ENCODE results near the gene ARL8B. TPM values are rescaled to one million over a fixed set of nuclear protein-coding genes. Genes with fewer than 3 reads are reported as not detected.

Gene ARL8B
- total and polyA plus RNA-seq, 4 donors: 53.9 to 172 (median 105) TPM

GRCh38 chr3:5122741-5123706 lies 932 bp downstream of the ARL8B start:
- H3K9me3 ChIP-seq (ENCODE audit: control insufficient read depth, insufficient read depth, low read length): no peaks in the 10 kb centered on the region
- peak in 3 of 6 donors; percentile 38 to 81 (median 65) for DNase-seq (ENCODE audit: low read depth in 4 of 6, low spot score in 6 of 6)
- H3K4me1 ChIP-seq (ENCODE audit: control insufficient read depth, insufficient read depth, low read length): peaks cover 15% of the 10 kb centered on the region
- H3K4me3 ChIP-seq (ENCODE audit: low read depth, low read length): peak overlapping the region; percentile 99
- no peaks in the 10 kb centered on the region for H3K36me3 ChIP-seq (ENCODE audit: control insufficient read depth, insufficient read depth, low read length)
- no peaks in the 10 kb centered on the region for H3K27me3 ChIP-seq (ENCODE audit: control insufficient read depth, insufficient read depth, low read length)
- peak overlapping the region; percentile 75 for H3K27ac ChIP-seq (ENCODE audit: low read depth, low read length)
- WGBS (ENCODE audit: insufficient coverage): 7% methylated on average over 25 of the region's 31 CpGs

GRCh38 chr3:5123937-5124336 lies 1.8 kb downstream of the ARL8B start:
- Histone ChIP-seq H3K9me3 (ENCODE audit: control insufficient read depth, insufficient read depth, low read length) (no peaks in the 10 kb centered on the region), H3K27me3 (ENCODE audit: control insufficient read depth, insufficient read depth, low read length) (no peaks in the 10 kb centered on the region), H3K4me1 (ENCODE audit: control insufficient read depth, insufficient read depth, low read length) (peaks cover 15% of the 10 kb centered on the region), H3K36me3 (ENCODE audit: control insufficient read depth, insufficient read depth, low read length) (no peaks in the 10 kb centered on the region), H3K27ac (ENCODE audit: low read depth, low read length) (no peak overlapping the region), H3K4me3 (ENCODE audit: low read depth, low read length) (no peak overlapping the region)
- no peak for DNase-seq (ENCODE audit: low read depth in 4 of 6, low spot score in 6 of 6)
- WGBS (ENCODE audit: insufficient coverage): 93% methylated on average over 3 of the region's 12 CpGs

DNA sequence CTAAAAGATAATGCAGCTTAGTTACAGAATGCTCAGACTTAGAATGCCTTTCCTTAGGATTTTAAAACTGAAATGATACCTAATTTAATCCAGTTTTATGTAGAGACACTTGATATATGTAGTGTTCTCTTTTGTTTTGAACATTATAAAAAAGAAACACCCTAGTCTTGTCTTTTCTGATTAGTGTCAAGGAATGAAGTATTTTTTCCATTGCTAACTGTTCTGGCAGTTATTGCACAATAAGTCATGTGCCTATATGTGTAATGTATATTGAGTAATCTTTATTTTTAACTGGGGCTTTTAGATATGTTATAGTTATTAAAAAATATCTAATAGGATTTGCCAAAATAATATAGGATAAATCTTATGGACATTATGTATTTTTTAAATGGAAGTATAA lies 4.5 kb downstream of the ARL8B start:
- Histone ChIP-seq H3K36me3 (ENCODE audit: control insufficient read depth, insufficient read depth, low read length) (peaks cover 2% of the 10 kb centered on the region), H3K4me1 (ENCODE audit: control insufficient read depth, insufficient read depth, low read length) (peaks cover 15% of the 10 kb centered on the region), H3K4me3 (ENCODE audit: low read depth, low read length) (no peak overlapping the region), H3K9me3 (ENCODE audit: control insufficient read depth, insufficient read depth, low read length) (no peaks in the 10 kb centered on the region), H3K27ac (ENCODE audit: low read depth, low read length) (no peak overlapping the region), H3K27me3 (ENCODE audit: control insufficient read depth, insufficient read depth, low read length) (no peaks in the 10 kb centered on the region)
- DNase-seq (ENCODE audit: low read depth in 4 of 6, low spot score in 6 of 6): no peak

DNA sequence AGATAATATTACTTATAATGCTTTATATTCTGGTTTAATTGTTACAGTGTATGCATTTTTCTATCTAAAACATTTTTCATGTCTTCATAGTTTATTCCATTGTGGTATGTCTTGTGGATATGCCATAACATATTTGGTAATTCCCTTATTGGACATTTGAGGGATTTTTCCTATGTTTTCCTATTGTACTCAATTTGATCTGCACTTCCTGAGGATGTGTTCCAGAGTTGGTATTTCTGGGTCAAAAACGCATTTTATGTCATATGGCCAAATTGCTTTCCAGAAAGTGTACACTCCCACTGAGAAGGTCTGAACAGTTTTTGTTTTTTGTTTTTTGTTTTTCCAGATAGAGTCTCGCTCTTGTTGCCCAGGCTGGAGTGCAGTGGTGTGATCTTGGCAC lies 6.8 kb downstream of the ARL8B start:
- DNase-seq (ENCODE audit: low read depth in 4 of 6, low spot score in 6 of 6): no peak
- peaks cover 2% of the 10 kb centered on the region for H3K36me3 ChIP-seq (ENCODE audit: control insufficient read depth, insufficient read depth, low read length)
- H3K9me3 ChIP-seq (ENCODE audit: control insufficient read depth, insufficient read depth, low read length): no peaks in the 10 kb centered on the region
- H3K27ac ChIP-seq (ENCODE audit: low read depth, low read length): no peak overlapping the region
- H3K27me3 ChIP-seq (ENCODE audit: control insufficient read depth, insufficient read depth, low read length): no peaks in the 10 kb centered on the region
- no CpG with 5 or more reads among the region's 2 CpGs for WGBS (ENCODE audit: insufficient coverage)
- peaks cover 6% of the 10 kb centered on the region for H3K4me1 ChIP-seq (ENCODE audit: control insufficient read depth, insufficient read depth, low read length)
- no peak overlapping the region for H3K4me3 ChIP-seq (ENCODE audit: low read depth, low read length)

DNA sequence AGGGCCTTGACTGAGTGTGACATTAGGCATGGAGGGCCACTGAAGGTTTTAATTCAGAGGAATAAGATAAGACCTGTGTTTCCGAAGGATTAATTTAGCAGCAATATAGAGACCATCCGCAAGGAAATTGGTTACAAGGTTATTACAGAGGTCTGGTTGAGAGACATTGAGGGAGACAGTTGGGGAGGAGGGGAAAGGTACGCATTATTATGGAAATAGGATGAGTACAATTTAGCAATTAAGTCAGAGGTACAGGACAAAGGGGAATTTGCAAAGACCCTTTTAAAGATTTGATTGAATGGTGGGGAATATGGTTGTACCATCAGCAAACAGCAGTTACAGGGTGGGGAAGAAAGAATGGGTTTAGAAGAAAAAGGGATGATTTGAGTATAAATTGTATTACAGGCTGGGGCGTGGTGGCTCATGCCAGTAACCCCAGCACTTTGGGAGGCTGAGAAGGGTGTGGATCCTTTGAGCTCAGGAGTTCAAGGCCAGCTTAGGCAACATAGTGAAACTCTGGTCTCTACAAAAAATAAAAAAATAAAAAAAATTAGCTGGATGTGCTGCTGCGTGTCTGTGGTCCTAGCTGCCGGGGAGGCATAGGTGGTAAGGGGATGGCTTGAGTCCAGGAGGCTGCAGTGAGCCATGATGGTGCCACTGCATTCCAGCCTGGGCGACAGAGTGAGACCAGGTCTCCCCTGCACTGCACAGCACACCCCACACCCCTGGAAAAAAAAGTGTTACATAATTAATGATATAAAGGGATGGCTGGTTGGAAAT lies 11.3 kb downstream of the ARL8B start:
- DNase-seq (ENCODE audit: low read depth in 4 of 6, low spot score in 6 of 6): no peak
- H3K27ac ChIP-seq (ENCODE audit: low read depth, low read length): no peak overlapping the region

GRCh38 chr3:5134019-5134391 lies 11.9 kb downstream of the ARL8B start:
- H3K27ac ChIP-seq (ENCODE audit: low read depth, low read length): no peak overlapping the region

More for the DNA sequence above, 11.3 kb downstream of the ARL8B start:
- H3K27me3 ChIP-seq (ENCODE audit: control insufficient read depth, insufficient read depth, low read length): no peaks in the 10 kb centered on the region
- peaks cover 2% of the 10 kb centered on the region for H3K36me3 ChIP-seq (ENCODE audit: control insufficient read depth, insufficient read depth, low read length)
- H3K4me1 ChIP-seq (ENCODE audit: control insufficient read depth, insufficient read depth, low read length): peaks cover 5% of the 10 kb centered on the region
- WGBS (ENCODE audit: insufficient coverage): 90% methylated on average over 6 of the region's 7 CpGs
- no peak overlapping the region for H3K4me3 ChIP-seq (ENCODE audit: low read depth, low read length)
- no peaks in the 10 kb centered on the region for H3K9me3 ChIP-seq (ENCODE audit: control insufficient read depth, insufficient read depth, low read length)

GRCh38 chr3:5134499-5134898 lies 12.4 kb downstream of the ARL8B start:
- Histone ChIP-seq H3K36me3 (ENCODE audit: control insufficient read depth, insufficient read depth, low read length) (peaks cover 2% of the 10 kb centered on the region), H3K4me3 (ENCODE audit: low read depth, low read length) (no peak overlapping the region), H3K4me1 (ENCODE audit: control insufficient read depth, insufficient read depth, low read length) (peaks cover 5% of the 10 kb centered on the region), H3K27ac (ENCODE audit: low read depth, low read length) (no peak overlapping the region), H3K27me3 (ENCODE audit: control insufficient read depth, insufficient read depth, low read length) (no peaks in the 10 kb centered on the region), H3K9me3 (ENCODE audit: control insufficient read depth, insufficient read depth, low read length) (no peaks in the 10 kb centered on the region)
- WGBS (ENCODE audit: insufficient coverage): 100% methylated on average over 1 of the region's 3 CpGs
- peak in 1 of 6 donors; percentile 63 for DNase-seq (ENCODE audit: low read depth in 4 of 6, low spot score in 6 of 6)

More at GRCh38 chr3:5134019-5134391, 11.9 kb downstream of the ARL8B start:
- no peaks in the 10 kb centered on the region for H3K27me3 ChIP-seq (ENCODE audit: control insufficient read depth, insufficient read depth, low read length)
- H3K36me3 ChIP-seq (ENCODE audit: control insufficient read depth, insufficient read depth, low read length): peaks cover 2% of the 10 kb centered on the region
- WGBS (ENCODE audit: insufficient coverage): 83% methylated on average over 3 of the region's 3 CpGs
- peaks cover 5% of the 10 kb centered on the region for H3K4me1 ChIP-seq (ENCODE audit: control insufficient read depth, insufficient read depth, low read length)
- H3K9me3 ChIP-seq (ENCODE audit: control insufficient read depth, insufficient read depth, low read length): no peaks in the 10 kb centered on the region
- DNase-seq (ENCODE audit: low read depth in 4 of 6, low spot score in 6 of 6): no peak
- H3K4me3 ChIP-seq (ENCODE audit: low read depth, low read length): no peak overlapping the region

GRCh38 chr3:5136211-5136918 lies 14.3 kb downstream of the ARL8B start:
- Histone ChIP-seq H3K36me3 (ENCODE audit: control insufficient read depth, insufficient read depth, low read length) (no peaks in the 10 kb centered on the region), H3K27ac (ENCODE audit: low read depth, low read length) (no peak overlapping the region), H3K4me1 (ENCODE audit: control insufficient read depth, insufficient read depth, low read length) (peaks cover 5% of the 10 kb centered on the region)

DNA sequence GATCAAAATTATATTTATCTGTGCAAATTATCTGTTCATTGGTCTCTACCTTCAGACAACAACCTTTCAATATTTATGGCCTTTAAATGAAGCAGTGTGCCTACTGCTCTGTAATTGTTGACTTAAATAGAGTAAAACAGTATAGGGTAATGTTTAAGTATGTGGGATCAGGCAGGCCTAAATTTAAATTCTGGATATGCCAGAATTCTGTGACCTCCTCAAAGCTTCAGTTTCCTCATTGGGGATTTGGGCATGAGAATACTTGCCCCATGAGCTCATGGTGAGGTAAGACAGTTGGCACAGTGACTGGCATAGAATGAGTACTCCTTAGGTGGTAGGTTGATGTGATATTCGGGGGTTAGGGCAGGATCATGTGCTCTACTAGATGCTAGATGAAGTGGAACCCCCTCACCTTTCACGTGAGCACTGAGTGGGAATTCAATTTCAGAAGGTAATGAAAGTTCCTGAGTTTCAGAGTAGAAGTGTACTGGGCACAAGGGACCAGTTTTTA lies 14.9 kb downstream of the ARL8B start:
- no peak overlapping the region for H3K27ac ChIP-seq (ENCODE audit: low read depth, low read length)
- H3K36me3 ChIP-seq (ENCODE audit: control insufficient read depth, insufficient read depth, low read length): no peaks in the 10 kb centered on the region
- 100% methylated on average over 1 of the region's 2 CpGs for WGBS (ENCODE audit: insufficient coverage)
- H3K4me3 ChIP-seq (ENCODE audit: low read depth, low read length): no peak overlapping the region
- no peaks in the 10 kb centered on the region for H3K27me3 ChIP-seq (ENCODE audit: control insufficient read depth, insufficient read depth, low read length)
- H3K9me3 ChIP-seq (ENCODE audit: control insufficient read depth, insufficient read depth, low read length): no peaks in the 10 kb centered on the region
- peaks cover 5% of the 10 kb centered on the region for H3K4me1 ChIP-seq (ENCODE audit: control insufficient read depth, insufficient read depth, low read length)
- DNase-seq (ENCODE audit: low read depth in 4 of 6, low spot score in 6 of 6): no peak

More at GRCh38 chr3:5136211-5136918, 14.3 kb downstream of the ARL8B start:
- WGBS (ENCODE audit: insufficient coverage): 70% methylated on average over 2 of the region's 6 CpGs
- peak in 1 of 6 donors; percentile 24 for DNase-seq (ENCODE audit: low read depth in 4 of 6, low spot score in 6 of 6)
- H3K27me3 ChIP-seq (ENCODE audit: control insufficient read depth, insufficient read depth, low read length): no peaks in the 10 kb centered on the region
- H3K4me3 ChIP-seq (ENCODE audit: low read depth, low read length): no peak overlapping the region
- no peaks in the 10 kb centered on the region for H3K9me3 ChIP-seq (ENCODE audit: control insufficient read depth, insufficient read depth, low read length)

Data from spinal cord (tissue), 10 donors.